B cell (primary cell): ENCODE data around the gene VEGFA.

ENCODE experiments used
- CTCF ChIP-seq: fragments of 200-600 bp; IDR thresholded peaks from one replicate; pipeline ENCODE4 v1.8.0; 2022; ENCODE audit warnings: antibody characterized with exemption, mild to moderate bottlenecking
- EZH2 ChIP-seq: IDR thresholded peaks from 2 replicates; pipeline ENCODE4 v1.6.1; 2012; ENCODE audit warnings: borderline replicate concordance, low read depth, mild to moderate bottlenecking, moderate library complexity, low read length; ENCODE audit not compliant: insufficient read depth, poor library complexity, severe bottlenecking

DNA sequence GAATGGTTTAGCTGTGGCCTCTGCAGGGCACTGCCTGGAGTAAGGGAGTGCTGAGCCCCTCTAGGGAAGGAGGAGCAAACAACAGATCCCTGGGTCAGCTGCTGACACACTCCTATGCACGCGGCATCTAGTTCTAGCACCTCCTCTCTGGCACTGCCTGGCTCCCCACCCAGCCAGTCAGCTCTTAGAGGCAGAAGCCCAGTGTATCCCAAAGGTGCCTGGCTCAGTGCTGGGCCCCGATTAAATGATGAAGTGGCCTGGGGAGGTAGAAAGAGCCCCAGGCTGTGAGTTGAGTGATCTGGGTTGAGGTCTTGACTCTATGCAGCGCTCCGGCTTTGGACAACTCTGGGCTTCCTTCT is 7.6 kb upstream of the VEGFA start:
- TF ChIP-seq CTCF (no peak), EZH2 (no peak)
